Measurements from ENCODE around the gene SIPA1.
A peak's percentile ranks its signal among the peaks of the same experiment; 100 is the strongest.

The SIPA1 gene

GRCh38 chr11:65599955-65600246, 38.0 kb upstream of the SIPA1 start:
- ATAC-seq (ENCODE audit: low read depth): no peak
- Histone ChIP-seq H3K36me3 (ENCODE audit: low read depth) (peaks cover 12% of the 10 kb centered on the region; the same call in 1 of the 2 replicates), H3K4me3 (ENCODE audit: severe bottlenecking) (no peak overlapping the region), H3K9me3 (ENCODE audit: severe bottlenecking) (no peaks in the 10 kb centered on the region), H3K4me1 (ENCODE audit: insufficient read depth, poor library complexity, severe bottlenecking) (no peaks in the 10 kb centered on the region), H3K27me3 (ENCODE audit: insufficient read depth, poor library complexity, severe bottlenecking) (no peaks in the 10 kb centered on the region), H3K27ac (ENCODE audit: poor library complexity, severe bottlenecking) (no peak overlapping the region)
- TF ChIP-seq CTCF (IDR thresholded peaks at IDR 0.05; ENCODE audit: poor library complexity, severe bottlenecking): no peak
- no peak for DNase-seq (ENCODE audit: low spot score)

- Histone ChIP-seq H3K9me3 (ENCODE audit: severe bottlenecking) (no peaks in the 10 kb centered on the region), H3K4me3 (ENCODE audit: severe bottlenecking) (no peak overlapping the region), H3K36me3 (ENCODE audit: low read depth) (peaks cover 27% of the 10 kb centered on the region), H3K27ac (ENCODE audit: poor library complexity, severe bottlenecking) (no peak overlapping the region), H3K27me3 (ENCODE audit: insufficient read depth, poor library complexity, severe bottlenecking) (no peaks in the 10 kb centered on the region), H3K4me1 (ENCODE audit: insufficient read depth, poor library complexity, severe bottlenecking) (no peaks in the 10 kb centered on the region)
- no peak for TF ChIP-seq CTCF (IDR thresholded peaks at IDR 0.05; ENCODE audit: poor library complexity, severe bottlenecking)
- DNase-seq (ENCODE audit: low spot score) (no peak), ATAC-seq (ENCODE audit: low read depth) (no peak)
These were observed 33.6 kb upstream of the SIPA1 start for GRCh38 chr11:65604258-65604657.

GRCh38 chr11:65606876-65607613, 30.9 kb upstream of the SIPA1 start:
- Histone ChIP-seq H3K27me3 (ENCODE audit: insufficient read depth, poor library complexity, severe bottlenecking) (no peaks in the 10 kb centered on the region), H3K4me1 (ENCODE audit: insufficient read depth, poor library complexity, severe bottlenecking) (no peaks in the 10 kb centered on the region), H3K27ac (ENCODE audit: poor library complexity, severe bottlenecking) (no peak overlapping the region), H3K36me3 (ENCODE audit: low read depth) (peaks cover 27% of the 10 kb centered on the region), H3K9me3 (ENCODE audit: severe bottlenecking) (no peaks in the 10 kb centered on the region), H3K4me3 (ENCODE audit: severe bottlenecking) (no peak overlapping the region)
- DNase-seq (ENCODE audit: low spot score) (no peak), ATAC-seq (ENCODE audit: low read depth) (peak; percentile 83)
- TF ChIP-seq CTCF (IDR thresholded peaks at IDR 0.05; ENCODE audit: poor library complexity, severe bottlenecking): no peak

- DNase-seq (ENCODE audit: low spot score) (no peak), ATAC-seq (ENCODE audit: low read depth) (no peak)
- Histone ChIP-seq H3K4me3 (ENCODE audit: severe bottlenecking) (no peak overlapping the region), H3K27me3 (ENCODE audit: insufficient read depth, poor library complexity, severe bottlenecking) (no peaks in the 10 kb centered on the region), H3K4me1 (ENCODE audit: insufficient read depth, poor library complexity, severe bottlenecking) (no peaks in the 10 kb centered on the region), H3K36me3 (ENCODE audit: low read depth) (peaks cover 27% of the 10 kb centered on the region), H3K27ac (ENCODE audit: poor library complexity, severe bottlenecking) (no peak overlapping the region), H3K9me3 (ENCODE audit: severe bottlenecking) (no peaks in the 10 kb centered on the region)
- TF ChIP-seq CTCF (IDR thresholded peaks at IDR 0.05; ENCODE audit: poor library complexity, severe bottlenecking): no peak
These were observed 30.1 kb upstream of the SIPA1 start for GRCh38 chr11:65607614-65608426.

- H3K27ac ChIP-seq (ENCODE audit: poor library complexity, severe bottlenecking): no peak overlapping the region
- no peak for DNase-seq (ENCODE audit: low spot score)
- no peaks in the 10 kb centered on the region for H3K4me1 ChIP-seq (ENCODE audit: insufficient read depth, poor library complexity, severe bottlenecking)
- no peak for TF ChIP-seq CTCF (IDR thresholded peaks at IDR 0.05; ENCODE audit: poor library complexity, severe bottlenecking)
- ATAC-seq (ENCODE audit: low read depth): no peak
- H3K27me3 ChIP-seq (ENCODE audit: insufficient read depth, poor library complexity, severe bottlenecking): no peaks in the 10 kb centered on the region
- H3K4me3 ChIP-seq (ENCODE audit: severe bottlenecking): no peak overlapping the region
- peaks cover 27% of the 10 kb centered on the region for H3K36me3 ChIP-seq (ENCODE audit: low read depth)
- no peaks in the 10 kb centered on the region for H3K9me3 ChIP-seq (ENCODE audit: severe bottlenecking)
These were observed 28.7 kb upstream of the SIPA1 start for GRCh38 chr11:65609229-65609628.

Measured in RWPE2 (cell line).